Stimulated activated CD8-positive, alpha-beta memory T cell treated with anti-CD3 and anti-CD28 coated beads, Interleukin-4, amount 100 ng/mL, for 24 hours (primary cell): ENCODE measurements around the gene TFF1.
"Not testable (repeated sequence)": the region's sequence is repeated elsewhere in the genome, so short reads cannot be mapped to it uniquely, and the experiment has no call there.

Experiments used
- DNase-seq: peaks from one replicate; pipeline ENCODE4 v3.0.0-alpha.2; 2020; ENCODE audit warnings: low read depth

TFF1 gene

DNA sequence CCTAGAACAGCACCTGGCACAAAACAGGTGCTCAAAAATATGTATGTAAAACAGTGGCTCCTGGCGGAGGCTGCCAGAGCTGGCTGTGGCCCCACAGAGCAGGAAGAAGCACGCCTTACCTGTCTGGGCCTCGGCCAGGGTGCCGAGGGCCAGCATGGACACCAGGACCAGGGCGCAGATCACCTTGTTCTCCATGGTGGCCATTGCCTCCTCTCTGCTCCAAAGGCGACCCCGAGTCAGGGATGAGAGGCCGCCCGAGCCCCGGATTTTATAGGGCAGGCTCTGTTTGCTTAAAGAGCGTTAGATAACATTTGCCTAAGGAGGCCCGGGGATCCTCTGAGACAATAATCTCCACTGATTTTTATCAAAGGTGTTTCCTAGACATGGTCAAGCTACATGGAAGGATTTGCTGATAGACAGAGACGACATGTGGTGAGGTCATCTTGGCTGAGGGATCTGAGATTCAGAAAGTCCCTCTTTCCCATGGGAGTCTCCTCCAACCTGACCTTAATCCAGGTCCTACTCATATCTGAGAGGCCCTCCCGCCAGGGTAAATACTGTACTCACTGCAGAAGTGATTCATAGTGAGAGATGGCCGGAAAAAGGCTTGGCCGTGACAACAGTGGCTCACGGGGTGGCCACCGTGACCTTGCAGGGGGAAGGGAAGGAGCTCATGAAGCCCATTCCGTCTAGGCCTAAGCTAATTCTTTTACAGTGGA lies at the start of gene TFF1:
Gene TFF1, minus strand, starts transcription at position 244 of the 719 bp plus-strand sequence. Its CDS starts 40 bp downstream, at position 204.
- DNase-seq: no peak

- DNase-seq: peak; percentile 85
Measured at GRCh38 chr21:42414928-42415769, 48.8 kb upstream of the TFF1 start.

GRCh38 chr21:42414553-42414927 lies 48.2 kb upstream of the TFF1 start:
- no peak for DNase-seq

GRCh38 chr21:42414066-42414465 lies 47.7 kb upstream of the TFF1 start:
- no peak for DNase-seq

GRCh38 chr21:42413500-42413899 lies 47.2 kb upstream of the TFF1 start:
- no peak for DNase-seq

DNA sequence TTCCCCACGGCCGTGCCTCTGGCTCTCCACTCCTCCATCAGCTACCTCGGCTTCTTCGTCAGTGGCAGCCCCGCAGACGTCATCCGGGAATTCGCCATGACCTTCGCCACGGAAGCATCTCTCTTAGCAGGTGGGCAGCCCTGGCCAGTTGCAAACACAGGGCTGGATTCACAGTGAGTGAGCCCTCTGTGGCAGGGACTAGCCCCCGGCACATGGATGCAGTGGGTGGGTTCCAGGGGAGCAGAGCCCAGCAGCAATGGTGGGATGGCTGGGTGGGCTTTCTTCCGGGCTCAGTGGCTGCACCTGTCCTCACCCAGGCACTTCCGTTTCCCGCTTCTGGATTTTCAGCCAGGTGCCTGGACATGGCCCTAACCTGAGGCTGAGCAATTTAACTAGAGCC lies 46.8 kb upstream of the TFF1 start:
- no peak for DNase-seq

- no peak for DNase-seq
Measured at GRCh38 chr21:42412636-42412933, 46.2 kb upstream of the TFF1 start.

DNA sequence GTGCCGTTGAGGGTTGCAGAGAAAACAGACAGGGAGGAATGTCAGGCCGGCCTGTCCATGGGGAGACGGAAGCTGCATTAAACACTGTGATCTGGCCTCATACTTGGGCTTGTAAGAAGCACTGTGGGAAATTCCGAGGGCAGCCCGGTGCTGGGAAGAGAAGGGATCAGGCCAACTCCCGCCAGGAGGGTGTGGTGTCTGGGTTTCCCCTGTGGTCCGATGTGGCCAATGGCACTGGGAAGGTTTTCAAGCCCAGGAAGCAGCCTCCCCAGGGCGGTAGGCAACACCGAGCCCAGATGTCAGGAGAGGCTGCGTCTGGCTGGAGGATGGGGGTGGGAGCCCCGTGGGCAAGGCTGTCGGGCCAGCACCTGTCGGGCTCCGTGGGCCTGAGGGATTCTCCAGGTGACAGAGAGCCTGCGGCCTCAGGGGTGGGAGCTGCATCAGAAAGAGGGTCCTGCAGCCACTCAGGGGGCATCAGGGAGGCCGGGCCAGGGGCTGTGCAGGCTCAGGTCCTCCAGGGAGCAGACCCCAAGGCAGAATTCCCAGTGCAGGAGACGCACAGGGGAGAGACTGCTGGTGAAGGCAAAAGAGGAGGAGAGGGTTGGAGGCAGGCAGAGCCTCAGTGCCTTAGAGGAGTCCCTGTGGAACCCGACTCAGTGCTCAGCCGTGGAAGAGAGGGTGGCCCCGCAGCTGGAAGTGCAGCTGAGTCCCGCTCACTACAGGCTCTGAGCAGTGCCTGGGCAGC lies 45.7 kb upstream of the TFF1 start:
- no peak for DNase-seq

DNA sequence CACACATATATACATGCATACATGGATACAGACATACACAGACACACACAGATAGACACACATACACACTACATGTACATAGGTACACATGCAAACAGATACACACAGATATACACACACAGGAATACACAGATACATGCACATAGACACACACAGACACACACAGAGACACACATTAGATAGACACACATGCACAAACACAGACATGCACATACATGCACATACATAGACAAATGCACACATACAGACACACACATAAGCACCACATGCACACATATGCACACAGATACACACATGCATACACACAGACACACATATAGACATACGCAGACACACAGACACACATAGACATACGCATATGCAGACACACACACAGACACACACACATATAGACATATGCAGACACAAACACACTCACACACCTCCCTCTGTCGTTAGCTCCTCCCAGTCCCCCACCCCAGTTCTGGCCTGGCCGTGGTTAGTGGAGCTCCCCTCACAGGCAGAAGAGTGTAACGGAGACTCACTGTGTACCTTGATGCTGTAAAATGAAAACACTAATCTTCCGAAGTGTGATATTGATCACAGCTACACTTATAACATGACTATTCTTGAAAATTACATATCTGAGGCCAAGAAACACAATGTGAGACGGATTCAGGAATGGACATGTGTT lies 45.0 kb upstream of the TFF1 start:
- DNase-seq: no peak

GRCh38 chr21:42409366-42409765 lies 43.0 kb upstream of the TFF1 start:
- DNase-seq: no peak

DNA sequence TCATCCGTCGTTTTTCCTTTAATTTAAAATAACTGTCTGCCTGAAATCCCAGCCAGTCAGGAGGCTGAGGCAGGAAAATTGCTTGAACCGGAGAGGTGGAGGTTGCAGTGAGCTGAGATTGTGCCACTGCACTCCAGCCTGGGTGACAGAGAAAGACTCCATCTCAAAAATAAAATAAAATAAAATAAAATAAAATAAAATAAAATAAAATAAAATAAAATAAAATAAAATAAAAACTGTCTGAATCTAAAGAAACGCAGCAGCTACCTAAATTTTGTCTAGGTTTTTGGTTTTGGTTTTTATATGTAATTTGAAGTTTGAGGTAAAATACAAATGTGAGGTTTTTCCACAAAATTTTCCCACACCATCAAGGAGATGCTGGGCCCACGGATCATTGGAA lies 42.4 kb upstream of the TFF1 start:
- not testable (repeated sequence) for DNase-seq

DNA sequence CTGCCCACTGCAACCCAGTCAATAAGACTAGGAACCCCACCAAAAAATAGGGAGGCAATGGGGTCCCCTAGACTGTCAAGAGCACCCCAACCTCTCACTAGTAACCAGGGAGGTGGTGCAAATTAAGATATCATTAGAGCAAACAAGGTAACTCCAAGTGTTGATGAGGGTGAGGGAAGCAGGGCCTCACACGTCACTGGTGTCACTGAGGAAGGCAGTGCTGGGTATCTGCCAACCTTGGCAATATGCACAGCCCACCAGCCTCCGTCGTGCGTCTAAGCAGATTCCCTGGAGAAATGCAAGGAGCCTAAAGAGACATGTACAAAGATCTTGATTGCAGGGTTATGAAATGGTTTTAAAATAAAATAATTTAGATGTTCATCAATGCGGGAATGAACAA lies 41.1 kb upstream of the TFF1 start:
- no peak for DNase-seq

DNA sequence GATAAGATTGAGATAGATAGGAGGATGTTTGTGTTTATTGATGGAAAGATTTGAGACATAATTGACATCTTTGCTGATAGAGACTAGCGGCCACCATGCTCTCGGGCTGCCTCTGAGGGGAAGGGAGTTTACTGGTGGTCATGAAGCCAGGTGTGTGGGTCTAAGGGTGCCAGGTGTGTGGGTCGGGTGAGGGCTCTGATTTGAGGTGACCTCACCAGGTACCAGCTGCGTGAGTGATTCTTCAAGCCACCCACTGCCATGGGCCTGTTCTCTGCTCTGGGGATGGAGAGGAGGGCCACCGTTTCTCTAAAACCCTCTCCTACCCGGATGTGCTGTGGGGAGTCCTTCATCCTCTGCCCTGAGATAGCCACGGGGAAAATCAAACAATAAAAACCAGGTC lies 40.5 kb upstream of the TFF1 start:
- no peak for DNase-seq

- no peak for DNase-seq
Measured at GRCh38 chr21:42406201-42406621, 39.9 kb upstream of the TFF1 start.

DNA sequence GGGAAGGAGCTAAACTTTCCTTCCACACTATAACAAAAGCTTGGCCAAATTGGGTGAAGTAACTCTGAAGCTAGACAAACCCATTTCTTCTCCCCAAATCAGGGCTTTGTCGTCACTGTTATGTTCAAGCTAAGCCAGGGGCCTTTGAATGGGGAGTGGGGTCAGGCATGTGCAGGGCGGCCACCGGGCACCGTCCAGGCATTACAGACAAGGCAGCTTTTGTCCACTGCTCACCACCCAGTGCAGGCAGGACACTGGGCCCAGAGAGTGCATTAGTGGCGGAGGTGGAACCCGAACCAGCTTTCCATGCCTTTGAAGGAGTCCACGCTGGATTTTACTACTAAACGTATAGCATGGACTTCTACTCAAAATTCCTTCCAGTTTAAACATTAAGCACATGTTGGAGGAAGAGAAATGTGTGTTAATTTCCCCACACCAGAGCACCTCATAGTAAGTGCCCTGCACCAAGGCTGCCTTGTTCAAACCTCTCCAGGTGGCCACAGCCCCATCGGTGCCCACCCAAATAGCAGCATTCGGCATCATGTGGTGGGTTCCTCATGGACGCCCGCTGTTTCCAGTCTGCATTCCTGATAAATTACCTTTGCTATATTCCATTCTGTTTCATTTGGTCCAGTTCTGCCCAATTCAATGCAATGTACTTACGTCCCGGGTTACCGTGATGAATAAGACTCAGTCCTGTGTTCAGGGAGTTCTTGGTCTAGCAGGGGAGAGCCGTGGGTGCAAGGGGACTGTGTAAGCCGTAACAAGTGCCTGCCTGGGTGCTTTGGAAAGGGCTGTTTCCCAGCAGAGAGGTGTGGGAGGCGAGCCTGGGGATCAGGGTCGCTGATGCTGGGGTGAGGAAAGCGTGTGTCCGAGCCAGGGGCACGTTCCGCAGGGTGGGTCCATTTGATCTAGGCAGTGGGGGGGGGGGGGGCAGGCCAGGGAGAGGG lies 39.0 kb upstream of the TFF1 start:
- no peak for DNase-seq

DNA sequence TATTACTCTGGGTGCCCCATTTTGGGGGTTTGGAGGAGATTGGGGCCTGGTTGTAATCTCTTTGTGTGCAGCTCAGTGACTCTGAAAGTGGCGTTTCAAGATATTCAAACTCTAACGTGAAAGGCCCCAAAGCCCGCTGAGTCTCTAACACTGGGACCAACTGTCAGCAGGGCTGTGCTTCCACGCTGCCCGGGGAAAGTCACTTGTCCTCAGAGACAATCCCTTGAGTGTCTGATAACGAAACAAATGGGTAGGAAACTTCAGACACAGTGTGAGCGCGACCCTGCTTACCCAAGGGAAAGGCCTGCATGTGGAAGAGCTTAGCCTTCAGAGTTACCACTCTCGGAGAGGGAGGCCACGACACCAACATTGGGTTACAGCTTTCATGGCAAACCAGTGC lies 38.2 kb upstream of the TFF1 start:
- DNase-seq: no peak

GRCh38 chr21:42403611-42404231 lies 37.4 kb upstream of the TFF1 start, which contains the start of gene UBASH3A:
Gene UBASH3A, plus strand, starts transcription at chr21:42403902. Its CDS starts 44 bp downstream, at chr21:42403946.
- DNase-seq: no peak

DNA sequence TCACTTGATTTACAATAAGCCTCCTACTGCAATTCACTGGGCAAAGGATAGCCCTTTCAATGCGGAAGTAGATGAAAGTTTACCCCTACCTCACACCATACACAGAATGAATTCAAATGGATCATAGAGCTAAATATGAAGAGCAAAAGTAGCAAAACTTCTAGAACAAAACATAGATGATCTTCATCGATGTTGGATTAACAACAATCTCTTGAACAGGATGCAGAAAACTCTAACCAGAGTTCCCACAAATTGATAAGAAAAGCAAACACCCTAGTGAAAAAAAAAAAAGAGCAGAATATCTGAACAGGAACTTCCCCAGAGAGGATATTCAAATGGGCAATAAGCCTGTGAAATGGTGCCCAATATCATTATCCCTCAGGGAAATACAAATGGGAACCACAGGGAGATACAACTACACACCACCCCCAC lies 35.5 kb upstream of the TFF1 start:
- no peak for DNase-seq

GRCh38 chr21:42401154-42401553 lies 34.8 kb upstream of the TFF1 start:
- DNase-seq: no peak

GRCh38 chr21:42400525-42400924 lies 34.2 kb upstream of the TFF1 start:
- no peak for DNase-seq
